Measurements from ENCODE around the gene PPCDC. TPM values are rescaled to one million over a fixed set of nuclear protein-coding genes. Genes with fewer than 3 reads are reported as not detected.

The PPCDC gene
- total RNA-seq, result 10 to 100 TPM; 13.4 to 15.7 TPM
- polyA plus RNA-seq, result 10 to 100 TPM; 12.0 to 16.7 (median 13.0) TPM
- 7.4 to 11.7 (median 8.7) reads per million in 6 experiments for total RNA-seq

DNA sequence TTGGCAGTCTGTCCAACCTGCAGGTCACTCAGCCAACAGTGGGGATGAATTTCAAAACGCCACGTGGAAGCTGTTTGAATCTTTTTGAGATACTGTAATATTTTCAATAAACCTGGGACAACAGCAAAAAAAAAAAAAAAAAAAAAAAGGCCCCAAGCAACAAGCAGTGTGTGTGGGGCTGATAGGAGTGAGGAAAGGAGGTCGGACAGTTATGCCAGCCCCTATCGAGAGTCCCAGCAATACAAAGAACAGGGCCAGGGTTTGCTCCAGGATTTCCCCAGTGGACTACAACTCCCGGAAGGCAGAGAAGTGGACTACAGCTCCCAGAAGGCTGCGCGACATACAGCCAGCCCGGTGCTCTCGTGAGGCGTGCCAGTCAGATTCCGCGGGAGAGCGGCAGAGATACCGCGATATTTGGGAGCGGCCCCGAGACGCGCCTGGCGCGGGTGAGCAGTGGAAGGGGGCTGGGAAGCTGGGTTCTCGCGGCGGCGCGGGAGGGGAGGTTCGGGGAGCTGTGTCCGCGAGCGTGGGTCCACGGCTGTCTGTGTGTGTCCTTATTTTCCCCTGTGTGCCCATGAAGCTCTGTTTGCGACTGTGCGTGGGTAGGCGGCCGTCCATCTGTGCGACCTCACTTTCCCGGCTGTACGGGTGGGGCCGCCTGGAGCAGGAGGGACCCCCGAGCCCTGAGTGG lies at the start of gene PPCDC:
TSS of gene PPCDC (plus strand) at position 410 of the 691 bp plus-strand sequence. CDS start 4,729 bp downstream, outside the sequence.
- peak; percentile 100 for ATAC-seq
- Mint-ChIP-seq H3K27ac (peak within 1 kb of the TSS; percentile 90 to 97 (median 96)), H3K27me3 (no peaks in the 10 kb centered on the region), H3K9me3 (no peaks in the 10 kb centered on the region), H3K4me3 (peak within 1 kb of the TSS; percentile 88 to 99 (median 98)), H3K36me3 (no peaks in the 10 kb centered on the region), H3K4me1 (peaks cover 10 to 27% (median 21%) of the 10 kb centered on the region in 4 donors)
- POLR2A ChIA-PET, result interaction anchor here (0.6 to 4.3 kb wide), 11 partner anchors 8 to 617 kb away, joined by 3 to 30 read pairs (median 4); partner anchors contain the start of genes C15orf39, IMP3 and RPP25
- peak; percentile 83 to 96 (median 90) for DNase-seq

- peaks cover 6 to 19% (median 13%) of the 10 kb centered on the region in 5 donors for H3K27me3 Mint-ChIP-seq
- ATAC-seq, result no peak
- H3K4me3 Mint-ChIP-seq, result no peak overlapping the region
- POLR2A ChIA-PET, result no interaction called here
- H3K9me3 Mint-ChIP-seq, result no peaks in the 10 kb centered on the region
- no peak overlapping the region for H3K27ac Mint-ChIP-seq
- no peaks in the 10 kb centered on the region for H3K36me3 Mint-ChIP-seq
- no peak for DNase-seq
- H3K4me1 Mint-ChIP-seq, result peaks cover 0 to 3% (median under 1%) of the 10 kb centered on the region in 4 donors
Observed at GRCh38 chr15:74976159-74976558, 47.2 kb upstream of the PPCDC start.

DNA sequence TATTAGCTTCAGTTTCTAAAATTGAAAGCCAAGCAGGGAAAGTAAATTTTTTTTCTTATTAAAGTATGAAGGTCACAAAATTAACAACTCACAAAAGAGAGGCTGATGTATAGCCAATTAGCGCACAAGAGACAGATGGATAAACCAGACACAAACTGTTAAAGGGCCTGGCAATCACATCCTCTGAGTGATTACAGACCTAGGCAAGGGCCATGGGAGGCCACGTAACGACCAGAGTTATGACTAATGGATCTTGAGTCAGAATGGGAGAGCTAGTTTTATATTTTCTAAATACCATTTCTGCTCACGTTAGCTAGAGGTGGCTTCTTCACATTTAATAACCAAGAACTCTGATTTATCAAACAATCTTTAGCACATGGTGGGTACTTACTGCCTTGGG lies 45.8 kb upstream of the PPCDC start:
- H3K36me3 Mint-ChIP-seq, result no peaks in the 10 kb centered on the region
- peaks cover 6 to 18% (median 14%) of the 10 kb centered on the region in 5 donors for H3K27me3 Mint-ChIP-seq
- no peak for ATAC-seq
- peaks cover 0 to 3% (median under 1%) of the 10 kb centered on the region in 4 donors for H3K4me1 Mint-ChIP-seq
- H3K27ac Mint-ChIP-seq, result peak overlapping the region in 1 of 10 donors; percentile 3
- H3K9me3 Mint-ChIP-seq, result no peaks in the 10 kb centered on the region
- H3K4me3 Mint-ChIP-seq, result no peak overlapping the region
- POLR2A ChIA-PET, result no interaction called here
- DNase-seq, result no peak

- peaks cover 0 to 3% (median under 1%) of the 10 kb centered on the region in 4 donors for H3K4me1 Mint-ChIP-seq
- no peaks in the 10 kb centered on the region for H3K36me3 Mint-ChIP-seq
- H3K27ac Mint-ChIP-seq, result peak overlapping the region in 1 of 10 donors; percentile 3
- ATAC-seq (no peak), DNase-seq (no peak)
- no peaks in the 10 kb centered on the region for H3K9me3 Mint-ChIP-seq
- POLR2A ChIA-PET, result no interaction called here
- H3K27me3 Mint-ChIP-seq, result peaks cover 1 to 13% (median 10%) of the 10 kb centered on the region in 5 donors
- no peak overlapping the region for H3K4me3 Mint-ChIP-seq
Observed at GRCh38 chr15:74978077-74978476, 45.3 kb upstream of the PPCDC start.

GRCh38 chr15:74978503-74978902 lies 44.9 kb upstream of the PPCDC start:
- H3K27me3 Mint-ChIP-seq, result peaks cover under 1 to 11% (median 10%) of the 10 kb centered on the region in 5 donors
- H3K36me3 Mint-ChIP-seq, result no peaks in the 10 kb centered on the region
- peak; percentile 62 to 73 for ATAC-seq
- peak in 2 of 10 donors; percentile 51 to 67 for DNase-seq
- H3K4me3 Mint-ChIP-seq, result no peak overlapping the region
- no peak overlapping the region for H3K27ac Mint-ChIP-seq
- no peaks in the 10 kb centered on the region for H3K9me3 Mint-ChIP-seq
- H3K4me1 Mint-ChIP-seq, result peaks cover 0 to 3% (median under 1%) of the 10 kb centered on the region in 4 donors
- POLR2A ChIA-PET, result no interaction called here

DNA sequence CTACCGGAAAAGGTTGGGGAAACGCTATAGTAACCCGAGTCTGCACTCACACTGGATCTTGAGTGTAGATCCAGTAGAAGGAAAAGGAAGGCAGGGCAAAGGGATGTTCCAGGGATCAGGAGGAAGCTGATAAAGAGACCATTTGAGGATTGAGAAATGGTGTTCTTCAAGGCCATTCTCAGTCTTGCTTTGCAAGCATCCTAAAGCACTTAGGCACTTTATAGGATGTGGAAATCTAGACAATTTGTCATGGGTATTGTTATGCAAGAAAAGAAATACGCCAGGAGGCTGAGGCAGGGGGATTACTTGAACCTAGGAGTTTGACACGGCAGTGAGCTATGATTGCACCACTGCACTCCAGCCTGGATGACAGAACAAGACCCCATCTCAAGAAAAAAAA lies 41.2 kb upstream of the PPCDC start:
- H3K4me3 Mint-ChIP-seq, result no peak overlapping the region
- ATAC-seq, result no peak
- no peaks in the 10 kb centered on the region for H3K36me3 Mint-ChIP-seq
- no peak for DNase-seq
- POLR2A ChIA-PET, result interaction anchor here (0.6 to 0.7 kb wide), 2 partner anchors 13 to 1050 kb away, joined by 3 read pairs; no protein-coding TSS in a partner anchor
- H3K4me1 Mint-ChIP-seq, result peaks cover 0 to 6% (median 2%) of the 10 kb centered on the region in 4 donors
- no peak overlapping the region for H3K27ac Mint-ChIP-seq
- H3K27me3 Mint-ChIP-seq, result peaks cover 6 to 28% (median 12%) of the 10 kb centered on the region in 5 donors
- H3K9me3 Mint-ChIP-seq, result no peaks in the 10 kb centered on the region

DNA sequence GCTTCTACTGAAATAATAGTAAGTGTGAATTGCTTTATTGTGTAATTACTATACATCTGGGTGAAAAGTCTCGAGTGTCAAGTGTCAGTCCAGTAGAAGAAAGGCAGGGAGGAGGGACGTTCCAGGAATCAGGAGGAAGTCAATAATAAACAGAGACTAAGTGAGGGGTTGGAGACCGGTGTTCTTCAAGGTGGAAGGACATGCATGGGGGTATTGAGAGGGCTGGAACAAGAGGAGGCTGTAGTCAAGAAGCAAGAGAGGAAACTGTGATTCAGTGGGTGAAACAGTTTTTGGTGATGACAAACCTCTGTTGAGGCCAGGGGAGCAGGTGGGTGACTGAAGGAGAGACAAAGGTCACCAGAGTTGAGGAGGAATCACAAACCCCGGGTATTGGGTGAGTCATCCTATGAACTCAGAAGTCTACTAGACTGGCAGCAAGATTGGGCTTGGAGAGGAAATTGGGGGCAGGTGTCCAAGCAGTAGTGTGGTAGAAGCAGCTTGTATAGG lies 39.6 kb upstream of the PPCDC start:
- Mint-ChIP-seq H3K4me1 (peaks cover 0 to 6% (median 0%) of the 10 kb centered on the region in 4 donors), H3K36me3 (no peaks in the 10 kb centered on the region), H3K27ac (no peak overlapping the region), H3K4me3 (no peak overlapping the region), H3K27me3 (peaks cover 9 to 31% (median 12%) of the 10 kb centered on the region in 5 donors), H3K9me3 (no peaks in the 10 kb centered on the region)
- DNase-seq, result no peak
- POLR2A ChIA-PET, result no interaction called here
- ATAC-seq, result no peak

GRCh38 chr15:74988007-74988800 lies 35.2 kb upstream of the PPCDC start:
- peaks cover 0 to 6% (median under 1%) of the 10 kb centered on the region in 4 donors for H3K4me1 Mint-ChIP-seq
- H3K36me3 Mint-ChIP-seq, result no peaks in the 10 kb centered on the region
- ATAC-seq, result peak; percentile 75 to 83
- peak overlapping the region in 1 of 10 donors; percentile 55 for H3K27ac Mint-ChIP-seq
- H3K27me3 Mint-ChIP-seq, result peaks cover 3 to 29% (median 12%) of the 10 kb centered on the region in 5 donors
- no peaks in the 10 kb centered on the region for H3K9me3 Mint-ChIP-seq
- H3K4me3 Mint-ChIP-seq, result no peak overlapping the region
- DNase-seq, result peak in 6 of 10 donors; percentile 18 to 64 (median 30)
- POLR2A ChIA-PET, result no interaction called here

GRCh38 chr15:74989527-74989926 lies 33.9 kb upstream of the PPCDC start:
- POLR2A ChIA-PET, result no interaction called here
- no peak for DNase-seq
- Mint-ChIP-seq H3K9me3 (peaks cover 0 to 2% (median 0%) of the 10 kb centered on the region in 9 donors), H3K27me3 (peaks cover 3 to 24% (median 7%) of the 10 kb centered on the region in 5 donors), H3K27ac (no peak overlapping the region), H3K36me3 (no peaks in the 10 kb centered on the region), H3K4me3 (no peak overlapping the region), H3K4me1 (peaks cover 0 to 2% (median under 1%) of the 10 kb centered on the region in 4 donors)
- ATAC-seq, result no peak

DNA sequence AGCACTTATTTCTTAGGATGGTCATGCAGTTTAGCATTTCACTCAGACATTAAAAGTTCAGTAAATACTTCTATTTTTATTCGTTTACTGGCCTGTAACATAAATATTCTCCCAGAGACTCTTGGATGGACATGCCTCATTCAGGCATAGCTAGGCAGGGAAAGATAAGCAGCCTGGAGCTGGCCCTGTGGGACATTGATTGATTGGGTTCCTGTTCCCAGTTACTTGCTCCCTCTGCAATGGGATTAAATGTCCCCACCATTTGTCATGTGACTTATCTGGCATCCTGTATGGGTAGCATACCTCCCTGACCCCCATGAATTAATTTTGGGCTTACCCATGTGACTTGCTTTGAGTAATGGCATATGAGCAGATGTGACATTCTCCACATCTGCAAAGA lies 30.8 kb upstream of the PPCDC start:
- Mint-ChIP-seq H3K4me1 (peaks cover 15 to 18% (median 16%) of the 10 kb centered on the region in 4 donors), H3K9me3 (peaks cover 0 to 11% (median 0%) of the 10 kb centered on the region in 9 donors), H3K27ac (no peak overlapping the region), H3K36me3 (peaks cover 0 to 3% (median 0%) of the 10 kb centered on the region in 3 donors), H3K27me3 (peaks cover 10 to 26% (median 16%) of the 10 kb centered on the region in 5 donors), H3K4me3 (no peak overlapping the region)
- no peak for ATAC-seq
- DNase-seq, result no peak
- POLR2A ChIA-PET, result no interaction called here

DNA sequence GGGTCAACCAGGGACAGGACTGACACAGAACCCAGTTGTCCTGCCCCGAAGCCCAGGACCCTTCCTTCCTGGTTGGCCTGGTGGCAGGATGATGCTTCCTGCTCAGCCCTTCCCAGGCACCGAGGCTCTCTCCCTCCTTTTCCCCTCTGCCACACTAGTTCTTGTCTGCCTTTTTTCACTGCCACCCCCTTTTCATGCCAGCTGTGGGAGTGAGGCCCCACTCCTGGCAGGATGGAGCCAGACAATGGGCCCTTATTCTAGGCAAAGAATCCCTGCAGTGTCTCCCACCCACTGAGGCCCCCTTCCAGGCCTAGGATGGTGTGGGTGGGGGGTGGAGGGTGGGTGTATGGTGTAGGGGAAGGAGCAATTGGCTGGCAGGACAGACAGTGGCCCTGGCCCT lies 29.2 kb upstream of the PPCDC start:
- peaks cover 15 to 18% (median 17%) of the 10 kb centered on the region in 4 donors for H3K4me1 Mint-ChIP-seq
- peak overlapping the region in 1 of 10 donors; percentile 38 for H3K4me3 Mint-ChIP-seq
- ATAC-seq, result no peak
- POLR2A ChIA-PET, result interaction anchor here (1.0 kb wide), 1 partner anchor 29 kb away, joined by 4 read pairs; the partner anchor contains the start of gene PPCDC
- peaks cover 0 to 5% (median 0%) of the 10 kb centered on the region in 3 donors for H3K36me3 Mint-ChIP-seq
- H3K9me3 Mint-ChIP-seq, result peaks cover 0 to 11% (median 0%) of the 10 kb centered on the region in 9 donors
- peaks cover 18 to 33% (median 31%) of the 10 kb centered on the region in 5 donors for H3K27me3 Mint-ChIP-seq
- DNase-seq, result no peak
- H3K27ac Mint-ChIP-seq, result peak overlapping the region in 2 of 10 donors; percentile 33 to 84

DNA sequence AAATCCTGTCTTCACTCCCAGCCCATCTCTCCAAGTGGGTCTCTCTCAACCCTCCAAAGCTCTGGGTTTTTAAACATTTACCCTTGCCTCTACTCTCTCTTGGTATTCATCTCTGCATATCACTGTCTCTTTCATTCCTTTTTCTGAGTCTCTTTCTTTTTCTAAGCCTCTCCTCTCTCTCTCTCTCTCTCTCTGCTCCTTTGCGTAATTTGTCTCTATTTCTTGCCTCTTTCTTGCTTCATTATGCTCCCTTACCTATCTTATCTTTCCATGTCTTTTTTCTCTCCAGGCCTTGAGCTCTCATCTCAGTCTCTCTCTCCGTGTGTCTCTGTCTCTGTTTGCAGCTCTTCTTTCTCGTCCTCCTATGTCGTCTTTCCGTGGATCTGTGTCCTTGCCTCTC lies 28.7 kb upstream of the PPCDC start:
- H3K9me3 Mint-ChIP-seq, result peaks cover 0 to 11% (median 0%) of the 10 kb centered on the region in 9 donors
- H3K4me1 Mint-ChIP-seq, result peaks cover 15 to 18% (median 17%) of the 10 kb centered on the region in 4 donors
- peaks cover 19 to 37% (median 32%) of the 10 kb centered on the region in 5 donors for H3K27me3 Mint-ChIP-seq
- H3K4me3 Mint-ChIP-seq, result peak overlapping the region; percentile 77 to 94 (median 83)
- peak overlapping the region in 3 of 10 donors; percentile 47 to 84 (median 71) for H3K27ac Mint-ChIP-seq
- POLR2A ChIA-PET, result interaction anchor here (0.5 to 1.0 kb wide), 2 partner anchors 12 to 29 kb away, joined by 3 to 4 read pairs; partner anchors contain the start of gene PPCDC
- no peak for DNase-seq
- no peak for ATAC-seq
- peaks cover 0 to 5% (median 0%) of the 10 kb centered on the region in 3 donors for H3K36me3 Mint-ChIP-seq

All from naive thymus-derived CD8-positive, alpha-beta T cell (primary cell).